GM21723 (cell line): ENCODE data around the gene FKBP6.
"Not testable (repeated sequence)": the region's sequence is repeated elsewhere in the genome, so short reads cannot be mapped to it uniquely, and the experiment has no call there.

Experiments used
- ATAC-seq: cut with Tn5 transposase; IDR thresholded peaks from one replicate; pipeline ENCODE4 v1.9.1; 2021; ENCODE audit warnings: mild to moderate bottlenecking, moderate library complexity; ENCODE audit not compliant: unreplicated experiment

Gene FKBP6

DNA sequence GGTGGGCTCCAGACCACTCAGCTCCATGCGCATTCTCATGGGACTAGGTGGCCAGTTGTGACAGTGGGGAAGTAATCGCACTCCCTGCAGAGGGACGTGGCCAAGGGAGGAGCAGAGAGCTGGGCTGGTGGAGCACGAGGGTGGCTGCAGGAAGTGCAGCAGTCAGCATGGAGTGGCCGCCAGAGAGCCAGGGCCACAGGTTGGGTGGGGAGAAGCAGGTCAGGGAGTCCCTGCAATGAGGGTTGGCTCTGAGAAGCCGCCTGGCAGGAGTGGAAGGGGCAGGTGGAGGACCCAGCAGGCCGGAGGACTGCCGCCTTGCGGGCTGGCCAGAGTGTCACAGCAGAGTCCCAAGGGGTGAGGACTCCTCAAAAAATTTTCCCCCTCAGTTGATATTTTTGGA lies 26.2 kb downstream of the FKBP6 start:
- ATAC-seq = no peak

DNA sequence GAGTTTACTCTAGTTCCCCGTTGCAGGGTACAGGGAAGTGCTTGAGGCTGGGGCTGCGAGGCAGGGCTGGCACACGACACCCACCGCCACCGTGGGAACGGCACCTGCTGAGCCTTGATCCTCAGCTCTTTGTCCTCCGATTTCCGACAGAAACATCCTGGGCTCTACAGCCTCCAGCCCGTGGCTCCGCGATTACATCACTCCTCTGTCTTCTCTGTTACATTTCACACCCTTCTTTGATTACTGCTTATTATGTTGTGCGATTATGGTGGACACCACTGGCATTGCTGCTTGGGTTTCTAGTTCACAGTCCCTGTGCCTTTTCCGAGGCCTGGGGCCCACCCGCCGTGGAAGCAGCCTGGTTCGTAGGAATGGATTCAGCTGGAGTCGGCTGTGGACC lies 26.9 kb downstream of the FKBP6 start:
- ATAC-seq = no peak

DNA sequence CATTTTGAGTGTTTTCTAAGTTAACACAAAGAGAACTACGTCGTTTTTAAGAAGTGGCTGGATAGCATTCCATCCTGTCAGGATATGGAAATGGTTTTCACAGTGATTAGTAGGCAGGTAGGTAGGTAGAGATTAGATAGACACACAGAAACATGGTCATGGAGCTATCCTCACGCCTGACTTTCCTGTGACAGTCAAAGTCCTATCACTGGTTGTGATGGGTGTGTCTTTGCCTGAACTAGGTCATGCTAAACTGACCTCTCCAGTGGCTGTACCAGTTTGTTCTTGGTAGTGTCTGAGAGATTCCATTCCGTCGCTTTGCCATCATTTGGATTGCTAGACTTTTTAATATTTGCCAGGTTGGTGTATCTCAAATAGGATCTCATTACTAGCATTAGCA lies 28.2 kb downstream of the FKBP6 start:
- ATAC-seq = no peak

DNA sequence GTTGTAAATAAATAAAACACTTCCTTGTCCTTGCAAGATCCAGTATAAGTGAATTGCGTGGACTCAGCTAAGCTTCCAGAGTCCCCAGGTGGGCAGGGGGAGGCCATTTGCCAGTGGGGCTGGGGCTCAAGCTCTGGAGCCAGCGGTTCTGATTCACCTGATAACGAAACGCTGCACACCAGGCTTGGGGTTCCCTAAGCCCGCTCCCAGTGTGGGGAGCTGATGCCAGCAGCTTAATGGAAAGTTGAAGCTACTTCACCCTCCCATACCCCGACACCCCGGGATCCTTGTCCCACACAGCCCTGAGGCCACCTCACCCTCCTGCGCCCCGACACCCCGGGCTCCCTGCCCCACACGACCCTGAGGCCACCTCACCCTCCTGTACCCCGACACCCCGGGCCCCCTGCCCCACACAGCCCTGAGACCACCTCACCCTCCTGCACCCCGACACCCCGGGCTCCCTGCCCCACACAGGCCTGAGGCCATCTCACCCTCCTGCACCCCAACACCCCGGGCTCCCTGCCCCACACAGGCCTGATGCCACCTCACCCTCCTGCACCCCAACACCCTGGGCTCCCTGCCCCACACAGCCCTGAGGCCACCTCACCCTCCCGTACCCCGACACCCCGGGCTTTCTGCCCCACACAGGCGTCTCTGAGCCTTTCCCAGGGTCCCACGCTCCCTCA lies 30.8 kb downstream of the FKBP6 start:
- ATAC-seq = no peak

- no peak for ATAC-seq
Measured at GRCh38 chr7:73359306-73359705, 31.3 kb downstream of the FKBP6 start.

GRCh38 chr7:73359746-73360375 lies 31.9 kb downstream of the FKBP6 start:
- no peak for ATAC-seq

GRCh38 chr7:73360590-73360989 lies 32.6 kb downstream of the FKBP6 start:
- ATAC-seq = not testable (repeated sequence)

DNA sequence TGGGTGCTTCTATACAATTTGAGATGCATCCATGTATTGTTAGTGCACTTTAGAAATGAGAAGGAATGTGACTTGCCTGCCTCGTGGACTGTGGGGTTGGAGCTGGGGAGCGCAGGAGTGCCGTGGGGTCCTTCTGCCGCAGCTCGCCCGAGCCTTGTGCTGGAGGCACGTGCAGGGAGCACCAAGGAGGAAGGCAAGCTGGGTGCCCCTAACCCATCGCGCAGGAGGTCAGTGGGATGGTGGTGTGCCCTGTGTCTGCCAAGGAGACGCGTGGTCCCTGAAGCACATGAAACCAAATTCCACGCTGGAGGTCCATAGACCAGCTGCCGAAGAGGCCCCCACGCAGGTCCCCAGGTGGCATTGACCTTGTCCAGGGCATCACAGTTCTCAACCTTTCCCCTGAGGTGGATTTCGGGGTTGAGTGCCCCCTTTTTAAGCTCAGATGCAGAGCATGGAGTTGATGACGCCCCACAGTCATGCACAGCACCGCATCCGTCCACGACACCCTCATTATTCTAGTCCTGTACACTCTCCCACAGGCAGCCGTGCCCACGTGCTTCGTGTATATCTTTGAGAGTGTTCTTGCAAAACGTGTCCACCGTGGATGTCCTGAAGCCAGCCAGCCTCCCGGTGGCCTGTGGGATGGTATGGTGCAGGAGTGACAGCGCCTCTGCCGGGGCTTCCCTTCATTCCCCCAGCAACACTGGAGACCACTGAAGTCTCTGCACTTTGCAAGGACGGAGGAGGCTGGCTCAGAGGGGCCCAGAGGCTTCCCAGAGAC lies 35.5 kb downstream of the FKBP6 start:
- ATAC-seq = no peak

DNA sequence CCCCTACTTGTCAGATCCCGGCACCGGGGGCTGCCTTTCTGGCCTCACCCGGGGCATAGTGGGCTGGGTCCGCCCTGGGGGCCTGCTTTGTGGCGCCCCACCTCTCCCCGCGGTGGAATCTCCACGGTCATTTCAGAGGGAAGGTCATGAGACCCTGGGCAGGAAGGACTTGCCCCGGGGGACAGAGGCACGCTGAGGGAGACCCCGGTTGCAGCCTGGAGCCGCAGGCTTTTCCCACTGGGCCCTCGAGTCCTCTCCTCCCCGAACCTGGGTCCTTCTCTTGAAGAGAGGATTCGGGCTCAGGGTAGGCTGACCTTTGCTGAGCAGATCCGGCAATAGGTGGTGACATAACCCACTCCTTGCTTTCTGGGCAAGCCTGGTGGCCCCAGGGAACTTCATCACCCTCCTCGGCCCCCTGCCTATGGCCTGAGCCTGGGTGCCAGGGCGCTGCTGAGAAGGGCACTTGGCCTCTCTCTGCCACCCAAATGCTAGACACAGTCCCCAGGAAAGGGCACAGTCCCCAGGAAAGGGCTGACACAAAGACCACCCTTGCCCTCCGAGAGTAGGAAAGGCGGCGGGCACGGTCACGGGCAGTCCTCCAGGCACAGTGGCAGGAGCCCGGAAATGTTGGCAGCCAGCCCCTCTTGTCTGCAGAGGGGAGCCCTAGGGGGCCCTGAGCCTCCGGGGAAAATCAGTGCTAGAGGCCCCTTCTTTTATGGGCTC lies 36.2 kb downstream of the FKBP6 start:
- ATAC-seq = no peak

- ATAC-seq = no peak
Measured at GRCh38 chr7:73366127-73366526, 38.2 kb downstream of the FKBP6 start.

- ATAC-seq = no peak
Measured at GRCh38 chr7:73366990-73367389, 39.0 kb downstream of the FKBP6 start.

GRCh38 chr7:73369009-73369408 lies 41.0 kb downstream of the FKBP6 start:
- ATAC-seq = no peak

DNA sequence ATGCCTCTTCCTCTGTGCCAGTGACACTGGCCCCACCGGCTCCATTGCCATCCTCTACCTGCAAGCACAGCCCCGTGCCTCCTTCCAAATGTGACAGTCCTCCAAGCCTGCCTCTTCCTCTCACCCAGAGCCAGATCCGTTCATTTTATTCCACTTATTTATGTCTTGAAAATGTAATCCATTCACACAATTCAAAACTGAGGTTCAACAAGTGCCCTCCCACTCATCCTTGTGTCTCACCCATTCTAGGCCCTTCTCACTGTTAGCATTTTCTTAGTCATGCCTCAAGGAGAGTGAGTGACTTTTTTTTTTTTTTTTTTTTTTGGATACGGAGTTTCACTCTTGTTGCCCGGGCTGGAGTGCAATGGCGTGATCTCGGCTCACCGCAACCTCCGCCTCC lies 41.7 kb downstream of the FKBP6 start:
- no peak for ATAC-seq

- ATAC-seq = no peak
Measured at GRCh38 chr7:73373741-73374140, 45.8 kb downstream of the FKBP6 start.

DNA sequence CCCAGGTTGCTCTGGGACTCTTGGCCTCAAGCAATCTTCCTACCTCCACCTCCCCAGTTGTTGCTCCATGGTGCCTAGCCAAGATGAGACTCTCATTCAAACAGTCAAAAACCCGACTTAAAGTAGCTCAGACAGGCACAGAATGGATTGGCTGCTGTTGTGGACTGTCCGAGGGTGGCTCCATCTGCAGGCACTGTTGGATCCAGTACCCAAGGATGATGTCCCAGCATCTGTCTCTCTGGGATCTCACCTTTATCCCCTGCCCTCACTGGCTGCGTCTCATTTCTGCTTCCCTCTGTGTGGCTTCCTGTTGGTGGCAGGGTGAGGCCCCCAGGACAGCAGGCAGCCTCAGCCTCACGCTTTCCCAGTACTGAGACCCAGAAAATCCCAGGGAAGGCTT lies 48.3 kb downstream of the FKBP6 start:
- not testable (repeated sequence) for ATAC-seq

DNA sequence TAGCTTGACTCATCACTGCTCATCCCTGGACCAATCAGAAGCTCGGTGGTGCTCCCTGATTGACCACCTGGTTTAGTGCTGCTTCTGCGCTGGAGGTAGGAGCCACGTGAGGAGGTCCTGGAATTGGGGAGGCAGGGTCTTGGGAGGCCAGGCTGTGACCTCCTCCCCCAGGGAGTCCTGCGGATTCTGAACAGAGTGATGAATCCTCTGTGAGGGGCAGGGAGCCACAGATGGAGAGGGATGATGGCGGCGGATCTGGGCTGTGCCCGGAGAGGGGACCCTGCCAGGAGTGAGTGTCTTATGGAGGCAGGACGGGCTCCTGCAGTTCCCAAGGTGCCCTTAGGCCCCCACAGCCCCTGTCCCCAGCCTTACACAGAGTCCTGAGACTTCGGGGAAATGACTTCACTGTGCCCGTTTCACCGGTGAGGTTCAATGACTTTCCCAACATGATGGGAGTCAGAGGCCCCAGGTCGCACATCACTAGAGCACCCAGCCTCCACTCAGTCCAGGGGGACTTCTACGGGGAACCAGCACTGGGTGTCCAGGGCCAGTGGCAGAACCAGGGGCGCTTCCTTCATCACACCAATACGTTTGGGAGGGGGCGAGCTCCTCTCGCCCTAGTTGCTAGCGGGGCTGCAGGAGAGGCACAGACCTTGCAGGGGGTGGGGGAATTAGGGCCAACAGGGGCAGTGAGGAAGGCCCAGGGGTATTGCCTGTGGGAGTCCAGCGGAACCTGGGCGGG lies 48.9 kb downstream of the FKBP6 start:
- no peak for ATAC-seq

DNA sequence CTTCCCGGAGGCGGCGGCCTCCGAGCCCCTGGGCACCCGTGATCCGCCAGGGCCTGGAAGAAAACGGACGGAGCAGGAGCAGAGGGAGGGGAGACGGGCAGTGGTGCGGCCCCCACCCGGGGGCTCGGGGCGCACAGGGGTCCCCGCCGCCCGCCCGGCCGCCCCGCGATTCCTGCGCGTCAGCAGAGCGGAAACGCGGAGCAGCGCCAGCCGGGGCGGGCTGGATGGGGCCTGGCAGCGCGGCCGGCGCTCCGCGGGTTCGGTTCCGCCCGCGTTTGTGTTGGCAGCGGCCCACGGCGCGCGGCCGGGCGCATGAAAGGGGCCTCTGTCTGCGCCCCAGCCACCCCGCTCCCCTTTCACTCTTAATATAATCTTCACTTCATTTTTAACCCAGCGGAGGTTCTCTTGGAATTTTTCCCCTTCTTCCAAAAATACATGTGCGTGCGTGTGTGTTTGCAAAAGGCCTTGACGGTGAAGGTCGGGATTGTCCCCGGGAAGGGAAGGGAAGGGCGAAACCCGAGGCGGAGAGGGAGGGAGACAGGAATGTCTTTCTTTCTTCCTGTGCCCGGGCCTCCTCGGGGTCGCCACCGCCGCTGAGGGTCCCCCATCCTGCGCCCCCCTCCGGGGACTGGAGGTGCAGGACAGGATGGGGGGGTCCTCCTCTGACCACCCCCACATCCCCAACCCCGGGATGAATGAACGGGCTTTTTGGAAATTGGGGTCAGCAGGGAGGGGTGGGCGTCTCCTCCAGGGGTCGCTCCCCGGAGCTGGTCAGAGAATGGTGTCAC lies 49.6 kb downstream of the FKBP6 start:
- ATAC-seq = not testable (repeated sequence)

DNA sequence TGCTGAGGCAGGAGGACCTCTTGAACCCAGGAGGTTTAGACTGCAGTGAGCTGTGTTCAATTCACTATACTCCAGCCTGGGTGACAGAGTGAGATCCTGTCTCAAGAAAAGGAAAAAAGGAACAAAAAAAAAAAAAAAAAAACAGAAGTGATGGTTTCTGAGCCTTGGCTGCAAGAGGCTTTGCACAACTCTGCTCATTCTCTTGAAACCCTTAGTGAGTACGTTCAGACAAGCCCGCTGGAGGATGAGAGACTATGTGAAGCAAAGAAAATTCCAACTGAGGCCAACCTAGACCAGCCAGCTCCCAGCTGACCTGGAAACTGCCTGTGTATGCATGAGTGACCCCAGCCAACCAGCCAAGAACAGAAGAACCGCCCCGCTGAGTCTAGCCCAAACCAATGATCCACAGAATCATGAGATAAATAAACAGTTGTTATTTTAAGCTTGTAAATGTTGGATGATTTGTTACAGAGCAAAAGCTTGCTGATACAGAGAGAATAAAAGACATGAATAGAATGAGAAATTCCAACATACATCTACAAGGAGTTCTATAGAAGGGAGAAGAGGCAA lies 55.1 kb downstream of the FKBP6 start:
- no peak for ATAC-seq

DNA sequence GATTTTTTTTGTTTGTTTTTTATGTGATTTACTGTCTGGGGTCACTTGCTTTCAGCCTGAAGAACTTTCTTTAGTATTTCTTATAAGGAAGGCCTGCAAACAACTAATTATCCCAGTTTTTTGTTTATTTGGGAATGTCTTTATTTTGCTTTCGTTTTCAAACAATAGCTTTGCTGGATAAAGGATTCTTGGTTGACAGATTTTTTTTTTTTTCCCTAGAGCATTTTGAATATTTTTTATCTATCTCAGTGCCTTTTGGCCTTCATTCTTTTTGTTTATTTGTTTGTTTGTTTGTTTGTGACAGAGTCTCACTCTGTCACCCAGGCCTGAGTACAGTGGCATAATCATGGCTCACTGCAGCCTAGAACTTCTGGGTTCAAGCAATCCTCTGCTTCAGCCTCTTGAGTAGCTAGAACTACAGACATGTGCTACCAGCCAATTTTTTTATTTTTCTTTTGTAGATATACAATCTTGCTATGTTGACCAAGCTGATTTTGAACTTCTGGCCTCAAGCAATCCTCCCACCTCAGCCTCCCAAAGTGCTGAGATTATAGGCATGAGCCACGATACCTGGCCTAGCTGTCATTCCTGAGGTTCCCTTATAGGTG lies 59.4 kb downstream of the FKBP6 start:
- ATAC-seq = no peak
